GM23338 (cell line): Measurements from ENCODE around the gene FRMD4A. TPM values are rescaled to one million over a fixed set of nuclear protein-coding genes. Genes with fewer than 3 reads are reported as not detected.
"Not testable (repeated sequence)": the region's sequence is repeated elsewhere in the genome, so short reads cannot be mapped to it uniquely, and the experiment has no call there.

ENCODE experiments used
- ATAC-seq: fragments of 200-7000 bp; cut with Tn5 transposase; 3 replicates; pipeline ENCODE4 v1.9.1; 2020
- DNase-seq: peaks from one replicate; pipeline ENCODE4 v3.0.0-alpha.2; 2015; ENCODE audit warnings: low spot score
- H2AFZ ChIP-seq: fragments of 200-600 bp; sonication (generic); 2 replicates; pipeline ENCODE4 v1.8.0; 2016; ENCODE audit warnings: antibody characterized with exemption, mild to moderate bottlenecking, moderate library complexity
- H3F3A ChIP-seq: fragments of 200-600 bp; sonication (generic); replicated peaks from 2 replicates; pipeline ENCODE4 v1.8.0; 2017; ENCODE audit warnings: antibody characterized with exemption, mixed run types, low read depth
- H3K27ac ChIP-seq: fragments of 200-600 bp; sonication (generic); 2 replicates; pipeline ENCODE4 v1.6.1; 2016; ENCODE audit warnings: low read depth
- H3K27me3 ChIP-seq: fragments of 200-600 bp; sonication (generic); 2 replicates; pipeline ENCODE4 v1.8.0; 2016; ENCODE audit warnings: mild to moderate bottlenecking, mixed run types, moderate library complexity; ENCODE audit not compliant: insufficient read depth
- H3K36me3 ChIP-seq: fragments of 200-600 bp; sonication (generic); 2 replicates; pipeline ENCODE4 v1.8.0; 2016; ENCODE audit warnings: mild to moderate bottlenecking; ENCODE audit not compliant: insufficient read depth
- H3K4me1 ChIP-seq: fragments of 200-600 bp; sonication (generic); 2 replicates; pipeline ENCODE4 v1.8.0; 2016; ENCODE audit warnings: mild to moderate bottlenecking, moderate library complexity; ENCODE audit not compliant: insufficient read depth
- H3K4me2 ChIP-seq: fragments of 200-600 bp; sonication (generic); 2 replicates; pipeline ENCODE4 v1.7.1; 2017; ENCODE audit warnings: mixed run types
- H3K4me3 ChIP-seq: fragments of 200-600 bp; sonication (generic); 2 replicates; pipeline ENCODE4 v1.6.1; 2016; ENCODE audit warnings: mixed run types
- H3K79me2 ChIP-seq: fragments of 200-600 bp; sonication (generic); replicated peaks from 2 replicates; pipeline ENCODE4 v1.8.0; 2017; ENCODE audit warnings: mild to moderate bottlenecking; ENCODE audit not compliant: insufficient read depth
- H3K9me2 ChIP-seq: fragments of 200-600 bp; sonication (generic); 2 replicates; pipeline ENCODE4 v1.8.0; 2017; ENCODE audit not compliant: insufficient read depth
- H4K20me1 ChIP-seq: fragments of 200-600 bp; sonication (generic); replicated peaks from 2 replicates; pipeline ENCODE4 v1.8.0; 2017; ENCODE audit warnings: mild to moderate bottlenecking; ENCODE audit not compliant: insufficient read depth
- H3K27ac Mint-ChIP-seq: 2 replicates; pipeline ENCODE4 v1.8.0; 2020; ENCODE audit warnings: inconsistent platforms, mild to moderate bottlenecking, moderate library complexity, mixed read lengths
- H3K27me3 Mint-ChIP-seq: 3 replicates; pipeline ENCODE4 v1.8.0; 2022; ENCODE audit warnings: low read depth, mild to moderate bottlenecking, moderate library complexity, mixed read lengths, inconsistent platforms; ENCODE audit not compliant: insufficient read depth, poor library complexity
- H3K36me3 Mint-ChIP-seq: 3 replicates; pipeline ENCODE4 v1.8.0; 2021; ENCODE audit warnings: low read depth, mild to moderate bottlenecking, inconsistent platforms, moderate library complexity, mixed read lengths
- H3K4me1 Mint-ChIP-seq: 3 replicates; pipeline ENCODE4 v1.8.0; 2020; ENCODE audit warnings: mild to moderate bottlenecking, inconsistent platforms, mixed read lengths
- H3K4me3 Mint-ChIP-seq: 3 replicates; pipeline ENCODE4 v1.8.0; 2021; ENCODE audit warnings: moderate library complexity, mild to moderate bottlenecking, inconsistent platforms, mixed read lengths
- H3K9me3 Mint-ChIP-seq: 3 replicates; pipeline ENCODE4 v1.8.0; 2020; ENCODE audit warnings: moderate library complexity, mild to moderate bottlenecking, inconsistent platforms, mixed read lengths
- EZH2phosphoT487 ChIP-seq: fragments of 200-600 bp; sonication (generic); IDR thresholded peaks from one replicate; pipeline ENCODE4 v1.8.1; 2018; ENCODE audit warnings: antibody characterized with exemption; ENCODE audit not compliant: unreplicated experiment
- NANOG ChIP-seq: IDR thresholded peaks from 2 replicates; pipeline ENCODE4 v1.6.1; 2016; ENCODE audit warnings: antibody characterized with exemption, borderline replicate concordance
- STAT1 ChIP-seq: IDR thresholded peaks from one replicate; pipeline ENCODE4 v1.6.1; 2016; ENCODE audit warnings: antibody characterized with exemption; ENCODE audit not compliant: unreplicated experiment
- ZNF114 ChIP-seq: fragments of 250-450 bp; sonication (Bioruptor Pico); IDR thresholded peaks from 2 replicates; pipeline ENCODE4 v1.5.0; 2020; ENCODE audit warnings: mild to moderate bottlenecking, moderate library complexity
- polyA plus RNA-seq: library from polyadenylated mRNA; unstranded; fragments of >200 nt; fragmentation: Nextera tagmentation; extraction: Ambion mirVana; gene quantifications from 2 replicates; pipeline ENCODE4 v1.2.1, GENCODE V29; 2016
- total RNA-seq: library from RNA; depleted of rRNA; stranded (reverse); fragments of >200 nt; shearing (Covaris generic); gene quantifications from 2 replicates; pipeline ENCODE4 v1.2.3, GENCODE V29; 2014
- TF ChIP-seq, protein P1 (sequence below), 2 experiments: fragments of 200-600 bp in 1 of 2; sonication (generic) in 1 of 2; conservative IDR thresholded peaks; 2 replicates each; pipeline versions ENCODE4 v1.5.1 to v1.6.1; 2016 to 2017; ENCODE audit warnings: antibody characterized with exemption in 2 of 2, low read depth in 2 of 2, mild to moderate bottlenecking in 2 of 2, moderate library complexity in 1 of 2
- TF ChIP-seq, protein P2 (sequence below): IDR thresholded peaks from 2 replicates; pipeline ENCODE4 v1.6.1; 2016; ENCODE audit warnings: antibody characterized with exemption
- TF ChIP-seq, protein P3 (sequence below): IDR thresholded peaks from one replicate; pipeline ENCODE4 v1.6.1; 2018; ENCODE audit warnings: antibody characterized with exemption; ENCODE audit not compliant: unreplicated experiment

FRMD4A gene
- total and polyA plus RNA-seq, 2 experiments from 2014 or later: 14.0 to 20.1 TPM

DNA sequence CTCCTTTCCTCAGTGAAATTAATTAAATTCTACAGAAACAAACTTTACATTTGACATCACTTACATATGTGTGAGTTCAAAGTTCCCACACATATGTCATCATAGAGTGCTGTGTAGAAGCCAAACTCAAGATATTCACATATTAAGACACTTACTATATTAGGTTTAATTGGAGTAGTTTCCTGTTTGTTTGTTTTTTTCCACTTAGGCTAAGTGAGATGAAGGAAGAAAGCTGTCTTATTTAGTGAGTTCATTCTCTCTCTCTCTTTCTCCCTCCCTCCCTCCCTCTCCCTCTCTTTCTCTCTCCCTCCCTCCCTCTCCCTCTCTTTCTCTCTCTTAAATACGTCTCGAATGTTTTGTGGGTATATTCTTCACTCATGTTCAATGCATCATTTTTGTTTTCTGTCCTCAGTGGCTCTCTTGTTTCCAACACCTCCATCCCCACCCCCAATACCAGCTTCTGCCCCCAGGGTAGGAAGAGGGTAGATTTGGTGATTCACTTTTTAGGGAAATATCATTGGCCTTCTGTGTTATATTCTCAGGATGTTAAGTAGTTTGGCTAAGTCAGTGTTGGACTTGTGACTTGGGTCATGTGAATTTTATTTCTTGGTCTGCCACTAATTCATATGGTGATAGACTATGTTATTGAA, 262.0 kb downstream of the FRMD4A start:
- ATAC-seq: no peak

DNA sequence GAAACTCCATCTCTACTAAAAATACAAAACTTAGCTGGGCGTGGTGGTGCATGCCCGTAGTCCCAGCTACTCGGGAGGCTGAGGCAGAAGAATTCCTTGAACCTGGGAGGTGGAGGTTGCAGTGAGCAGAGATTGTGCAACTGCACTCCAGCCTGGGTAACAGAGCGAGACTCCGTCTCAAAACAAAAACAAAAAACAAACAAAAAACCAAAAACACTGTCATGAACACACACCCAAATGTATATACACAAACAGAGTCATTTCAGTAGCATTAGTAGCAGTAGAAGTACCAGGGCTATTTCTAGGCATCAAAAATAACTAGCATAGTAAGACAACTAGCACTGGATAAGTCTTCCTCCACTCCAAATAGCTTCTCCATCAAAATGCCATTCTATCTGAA, 263.1 kb downstream of the FRMD4A start:
- H3F3A ChIP-seq, H3K27ac Mint-ChIP-seq, H3K79me2 ChIP-seq, H3K4me3 Mint-ChIP-seq, H3K27me3 ChIP-seq, H3K9me2 ChIP-seq, ATAC-seq, H3K27ac ChIP-seq, H3K9me3 Mint-ChIP-seq, H3K4me1 Mint-ChIP-seq, H3K36me3 Mint-ChIP-seq, DNase-seq, H2AFZ ChIP-seq, H4K20me1 ChIP-seq, H3K27me3 Mint-ChIP-seq, H3K4me1 ChIP-seq, H3K4me2 ChIP-seq, H3K36me3 ChIP-seq, H3K4me3 ChIP-seq: not testable (repeated sequence)

More for the DNA sequence above, 262.0 kb downstream of the FRMD4A start:
- H3K9me3 Mint-ChIP-seq: no peaks in the 10 kb centered on the region; the same call in 1 of the 3 replicates
- no peaks in the 10 kb centered on the region for H3K36me3 ChIP-seq
- H3K4me3 Mint-ChIP-seq: no peak overlapping the region
- no peak overlapping the region for H3K4me2 ChIP-seq
- H3K27ac Mint-ChIP-seq: no peak overlapping the region
- H3K36me3 Mint-ChIP-seq: no peaks in the 10 kb centered on the region
- no peak overlapping the region for H3K27ac ChIP-seq
- H3K4me3 ChIP-seq: no peak overlapping the region
- H3K4me1 ChIP-seq: no peaks in the 10 kb centered on the region
- no peak overlapping the region for H2AFZ ChIP-seq
- TF ChIP-seq, protein P1, sequence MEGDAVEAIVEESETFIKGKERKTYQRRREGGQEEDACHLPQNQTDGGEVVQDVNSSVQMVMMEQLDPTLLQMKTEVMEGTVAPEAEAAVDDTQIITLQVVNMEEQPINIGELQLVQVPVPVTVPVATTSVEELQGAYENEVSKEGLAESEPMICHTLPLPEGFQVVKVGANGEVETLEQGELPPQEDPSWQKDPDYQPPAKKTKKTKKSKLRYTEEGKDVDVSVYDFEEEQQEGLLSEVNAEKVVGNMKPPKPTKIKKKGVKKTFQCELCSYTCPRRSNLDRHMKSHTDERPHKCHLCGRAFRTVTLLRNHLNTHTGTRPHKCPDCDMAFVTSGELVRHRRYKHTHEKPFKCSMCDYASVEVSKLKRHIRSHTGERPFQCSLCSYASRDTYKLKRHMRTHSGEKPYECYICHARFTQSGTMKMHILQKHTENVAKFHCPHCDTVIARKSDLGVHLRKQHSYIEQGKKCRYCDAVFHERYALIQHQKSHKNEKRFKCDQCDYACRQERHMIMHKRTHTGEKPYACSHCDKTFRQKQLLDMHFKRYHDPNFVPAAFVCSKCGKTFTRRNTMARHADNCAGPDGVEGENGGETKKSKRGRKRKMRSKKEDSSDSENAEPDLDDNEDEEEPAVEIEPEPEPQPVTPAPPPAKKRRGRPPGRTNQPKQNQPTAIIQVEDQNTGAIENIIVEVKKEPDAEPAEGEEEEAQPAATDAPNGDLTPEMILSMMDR (conservative IDR thresholded peaks at IDR 0.05; ENCODE audit: low read depth in 2 of 2): no peak
- TF ChIP-seq, protein P2, sequence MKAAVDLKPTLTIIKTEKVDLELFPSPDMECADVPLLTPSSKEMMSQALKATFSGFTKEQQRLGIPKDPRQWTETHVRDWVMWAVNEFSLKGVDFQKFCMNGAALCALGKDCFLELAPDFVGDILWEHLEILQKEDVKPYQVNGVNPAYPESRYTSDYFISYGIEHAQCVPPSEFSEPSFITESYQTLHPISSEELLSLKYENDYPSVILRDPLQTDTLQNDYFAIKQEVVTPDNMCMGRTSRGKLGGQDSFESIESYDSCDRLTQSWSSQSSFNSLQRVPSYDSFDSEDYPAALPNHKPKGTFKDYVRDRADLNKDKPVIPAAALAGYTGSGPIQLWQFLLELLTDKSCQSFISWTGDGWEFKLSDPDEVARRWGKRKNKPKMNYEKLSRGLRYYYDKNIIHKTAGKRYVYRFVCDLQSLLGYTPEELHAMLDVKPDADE: no peak
- TF ChIP-seq EZH2phosphoT487: no peak
- no peak for TF ChIP-seq STAT1
- no peak for TF ChIP-seq ZNF114 (CRISPR knock-in tag)
- H3K79me2 ChIP-seq: no peaks in the 10 kb centered on the region
- no peaks in the 10 kb centered on the region for H3K9me2 ChIP-seq
- H3K4me1 Mint-ChIP-seq: peaks cover 2% of the 10 kb centered on the region; the same call in 1 of the 3 replicates
- no peaks in the 10 kb centered on the region for H4K20me1 ChIP-seq
- no peaks in the 10 kb centered on the region for H3K27me3 ChIP-seq
- no peak for DNase-seq
- H3F3A ChIP-seq: no peaks in the 10 kb centered on the region
- peaks cover 5% of the 10 kb centered on the region for H3K27me3 Mint-ChIP-seq

DNA sequence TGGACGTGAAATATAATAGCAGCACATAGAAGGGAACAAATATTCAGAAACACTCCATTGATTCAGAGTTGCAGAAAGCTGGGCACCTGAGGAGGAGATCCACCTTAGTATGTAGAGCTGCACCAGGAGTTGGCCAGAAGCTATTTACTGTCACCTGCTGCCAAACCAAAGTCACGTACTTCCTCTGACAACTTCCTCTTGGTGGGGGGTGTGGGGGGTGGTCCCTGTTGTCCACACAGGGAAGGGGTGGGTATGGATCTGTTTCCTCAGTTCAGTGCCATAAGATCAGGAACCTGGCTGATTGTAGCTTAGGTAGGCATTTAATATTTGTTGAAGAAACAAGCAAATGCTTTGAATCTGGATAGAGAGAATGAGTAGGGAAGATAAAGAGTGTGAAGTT, 264.6 kb downstream of the FRMD4A start:
- Histone ChIP-seq H3K9me2 (no peaks in the 10 kb centered on the region), H3K4me1 (no peaks in the 10 kb centered on the region), H2AFZ (no peak overlapping the region), H3K4me2 (no peak overlapping the region), H3F3A (no peaks in the 10 kb centered on the region), H3K27ac (no peak overlapping the region), H3K27me3 (no peaks in the 10 kb centered on the region), H4K20me1 (no peaks in the 10 kb centered on the region), H3K36me3 (no peaks in the 10 kb centered on the region), H3K79me2 (no peaks in the 10 kb centered on the region), H3K4me3 (no peak overlapping the region)
- no peaks in the 10 kb centered on the region; the same call in 1 of the 3 replicates for H3K9me3 Mint-ChIP-seq
- no peak overlapping the region for H3K27ac Mint-ChIP-seq
- no peak for ATAC-seq
- no peak for DNase-seq
- TF ChIP-seq, protein P3, sequence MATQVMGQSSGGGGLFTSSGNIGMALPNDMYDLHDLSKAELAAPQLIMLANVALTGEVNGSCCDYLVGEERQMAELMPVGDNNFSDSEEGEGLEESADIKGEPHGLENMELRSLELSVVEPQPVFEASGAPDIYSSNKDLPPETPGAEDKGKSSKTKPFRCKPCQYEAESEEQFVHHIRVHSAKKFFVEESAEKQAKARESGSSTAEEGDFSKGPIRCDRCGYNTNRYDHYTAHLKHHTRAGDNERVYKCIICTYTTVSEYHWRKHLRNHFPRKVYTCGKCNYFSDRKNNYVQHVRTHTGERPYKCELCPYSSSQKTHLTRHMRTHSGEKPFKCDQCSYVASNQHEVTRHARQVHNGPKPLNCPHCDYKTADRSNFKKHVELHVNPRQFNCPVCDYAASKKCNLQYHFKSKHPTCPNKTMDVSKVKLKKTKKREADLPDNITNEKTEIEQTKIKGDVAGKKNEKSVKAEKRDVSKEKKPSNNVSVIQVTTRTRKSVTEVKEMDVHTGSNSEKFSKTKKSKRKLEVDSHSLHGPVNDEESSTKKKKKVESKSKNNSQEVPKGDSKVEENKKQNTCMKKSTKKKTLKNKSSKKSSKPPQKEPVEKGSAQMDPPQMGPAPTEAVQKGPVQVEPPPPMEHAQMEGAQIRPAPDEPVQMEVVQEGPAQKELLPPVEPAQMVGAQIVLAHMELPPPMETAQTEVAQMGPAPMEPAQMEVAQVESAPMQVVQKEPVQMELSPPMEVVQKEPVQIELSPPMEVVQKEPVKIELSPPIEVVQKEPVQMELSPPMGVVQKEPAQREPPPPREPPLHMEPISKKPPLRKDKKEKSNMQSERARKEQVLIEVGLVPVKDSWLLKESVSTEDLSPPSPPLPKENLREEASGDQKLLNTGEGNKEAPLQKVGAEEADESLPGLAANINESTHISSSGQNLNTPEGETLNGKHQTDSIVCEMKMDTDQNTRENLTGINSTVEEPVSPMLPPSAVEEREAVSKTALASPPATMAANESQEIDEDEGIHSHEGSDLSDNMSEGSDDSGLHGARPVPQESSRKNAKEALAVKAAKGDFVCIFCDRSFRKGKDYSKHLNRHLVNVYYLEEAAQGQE: no peak
- TF ChIP-seq NANOG (no peak), ZNF114 (CRISPR knock-in tag) (no peak)
- H3K4me3 Mint-ChIP-seq: no peak overlapping the region
- no peaks in the 10 kb centered on the region for H3K36me3 Mint-ChIP-seq
- H3K27me3 Mint-ChIP-seq: peaks cover 5% of the 10 kb centered on the region
- H3K4me1 Mint-ChIP-seq: peaks cover 2% of the 10 kb centered on the region; the same call in 1 of the 3 replicates
